22Rv1 (cell line): ENCODE results near the gene MEIKIN.
"Not testable (repeated sequence)": the region's sequence is repeated elsewhere in the genome, so short reads cannot be mapped to it uniquely, and the experiment has no call there.

Experiments
- H3K27ac ChIP-seq: fragments of 450-650 bp; 2 replicates; pipeline ENCODE4 v1.5.1; 2017
- CTCF ChIP-seq: fragments of 450-650 bp; IDR thresholded peaks from 2 replicates; pipeline ENCODE4 v1.5.1; 2017; ENCODE audit warnings: mild to moderate bottlenecking
- ZFX ChIP-seq: fragments of 450-650 bp; IDR thresholded peaks from 2 replicates; pipeline ENCODE4 v1.6.1; 2017; ENCODE audit warnings: antibody characterized with exemption, borderline replicate concordance

Gene MEIKIN

GRCh38 chr5:131913603-131914002 is 31.9 kb downstream of the MEIKIN start:
- no peak for TF ChIP-seq CTCF

GRCh38 chr5:131906668-131907067 is 38.8 kb downstream of the MEIKIN start:
- TF ChIP-seq ZFX (no peak), CTCF (no peak)
- no peak overlapping the region for H3K27ac ChIP-seq

More at GRCh38 chr5:131913603-131914002, 31.9 kb downstream of the MEIKIN start:
- H3K27ac ChIP-seq = no peak overlapping the region

- not testable (repeated sequence) for H3K27ac ChIP-seq
Measured at GRCh38 chr5:131902266-131902665, 43.2 kb downstream of the MEIKIN start.

GRCh38 chr5:131899686-131900085 is 45.8 kb downstream of the MEIKIN start:
- TF ChIP-seq ZFX = no peak
- no peak for TF ChIP-seq CTCF
- H3K27ac ChIP-seq = no peak overlapping the region

- TF ChIP-seq ZFX = no peak
- no peak for TF ChIP-seq CTCF
- H3K27ac ChIP-seq = no peak overlapping the region
Measured at GRCh38 chr5:131883984-131884383, 61.5 kb downstream of the MEIKIN start.

- no peak overlapping the region for H3K27ac ChIP-seq
- TF ChIP-seq CTCF (no peak), ZFX (no peak)
Measured at GRCh38 chr5:131879705-131880104, 65.8 kb downstream of the MEIKIN start.

GRCh38 chr5:131877873-131878272 is 67.6 kb downstream of the MEIKIN start:
- no peak for TF ChIP-seq CTCF
- no peak for TF ChIP-seq ZFX

GRCh38 chr5:131871251-131871650 is 74.2 kb downstream of the MEIKIN start:
- not testable (repeated sequence) for H3K27ac ChIP-seq

More at GRCh38 chr5:131877873-131878272, 67.6 kb downstream of the MEIKIN start:
- no peak overlapping the region for H3K27ac ChIP-seq
